Stomach (tissue), 4 donors: ENCODE data around the gene IPCEF1.

Experiments used
- CTCF ChIP-seq, 7 experiments: fragments of 450-650 bp in 4 of 7; fragments of 200-600 bp in 3 of 7; sonication (generic) in 3 of 7; IDR thresholded peaks; one replicate each; pipeline ENCODE4 v1.5.1; 2016 to 2019; ENCODE audit warnings: antibody characterized with exemption in 7 of 7, control low read depth in 2 of 7, mild to moderate bottlenecking in 1 of 7
- POLR2A ChIP-seq, 4 donors: fragments of 450-650 bp; IDR thresholded peaks; one replicate each; pipeline ENCODE4 v1.6.1; 2016; ENCODE audit warnings: antibody characterized with exemption in 4 of 4, control low read depth in 2 of 4, mild to moderate bottlenecking in 1 of 4, moderate library complexity in 1 of 4
- POLR2AphosphoS5 ChIP-seq, 3 donors: sonication (generic); formaldehyde crosslinking; IDR thresholded peaks; one replicate each; pipeline ENCODE4 v1.6.1; 2016; ENCODE audit warnings: antibody characterized with exemption in 3 of 3

DNA sequence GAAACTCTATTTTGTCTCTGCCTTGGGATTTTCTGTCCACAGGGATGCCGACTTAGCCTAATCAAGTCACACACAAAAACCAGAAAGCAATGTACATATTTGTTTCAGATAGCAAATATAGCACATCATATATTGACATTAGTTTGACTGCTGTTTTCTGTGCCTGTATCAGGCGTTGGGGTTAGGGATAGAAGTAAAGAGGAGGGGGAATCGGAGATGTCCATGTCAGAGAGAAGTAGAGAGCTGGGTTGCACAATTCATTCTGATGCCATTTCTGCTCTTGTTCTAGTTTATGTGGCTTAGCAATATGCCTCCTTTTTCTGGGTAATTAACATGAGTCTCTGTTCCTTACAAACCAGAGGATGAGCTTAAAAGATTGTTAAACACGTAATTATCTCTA, 14.7 kb upstream of the IPCEF1 start:
- TF ChIP-seq CTCF (IDR thresholded peaks at IDR 0.05) (no peak), POLR2A (IDR thresholded peaks at IDR 0.05) (no peak), POLR2AphosphoS5 (IDR thresholded peaks at IDR 0.05) (no peak)
